Nephron progenitor cell (in vitro differentiated cells): ENCODE measurements around the gene TOM1L2.
A peak's percentile ranks its signal among the peaks of the same experiment; 100 is the strongest.

Experiments
- DNase-seq: peaks from one replicate; pipeline ENCODE4 v3.0.0; 2021
- H3K27ac Mint-ChIP-seq: 2 replicates; pipeline ENCODE4 v1.8.0; 2021; ENCODE audit warnings: mild to moderate bottlenecking, moderate library complexity, mixed read lengths
- H3K27me3 Mint-ChIP-seq: 2 replicates; pipeline ENCODE4 v1.8.0; 2021; ENCODE audit warnings: mild to moderate bottlenecking, low read depth, mixed read lengths; ENCODE audit not compliant: poor library complexity
- H3K36me3 Mint-ChIP-seq: 2 replicates; pipeline ENCODE4 v1.8.0; 2021; ENCODE audit warnings: low read depth, mixed read lengths
- H3K4me1 Mint-ChIP-seq: 2 replicates; pipeline ENCODE4 v1.8.0; 2021; ENCODE audit warnings: mixed read lengths
- H3K4me3 Mint-ChIP-seq: 2 replicates; pipeline ENCODE4 v1.8.0; 2021; ENCODE audit warnings: mild to moderate bottlenecking, moderate library complexity, mixed read lengths
- H3K9me3 Mint-ChIP-seq: 2 replicates; pipeline ENCODE4 v1.8.0; 2021; ENCODE audit warnings: mild to moderate bottlenecking, moderate library complexity, mixed read lengths
- TF ChIP-seq, protein P1 (sequence below): fragments of 200-600 bp; sonication (generic); IDR thresholded peaks from 2 replicates; pipeline ENCODE4 v1.5.0; 2021; ENCODE audit warnings: antibody characterized with exemption

Gene TOM1L2

GRCh38 chr17:17798573-17799255 is 173.5 kb downstream of the TOM1L2 start:
- TF ChIP-seq, protein P1, sequence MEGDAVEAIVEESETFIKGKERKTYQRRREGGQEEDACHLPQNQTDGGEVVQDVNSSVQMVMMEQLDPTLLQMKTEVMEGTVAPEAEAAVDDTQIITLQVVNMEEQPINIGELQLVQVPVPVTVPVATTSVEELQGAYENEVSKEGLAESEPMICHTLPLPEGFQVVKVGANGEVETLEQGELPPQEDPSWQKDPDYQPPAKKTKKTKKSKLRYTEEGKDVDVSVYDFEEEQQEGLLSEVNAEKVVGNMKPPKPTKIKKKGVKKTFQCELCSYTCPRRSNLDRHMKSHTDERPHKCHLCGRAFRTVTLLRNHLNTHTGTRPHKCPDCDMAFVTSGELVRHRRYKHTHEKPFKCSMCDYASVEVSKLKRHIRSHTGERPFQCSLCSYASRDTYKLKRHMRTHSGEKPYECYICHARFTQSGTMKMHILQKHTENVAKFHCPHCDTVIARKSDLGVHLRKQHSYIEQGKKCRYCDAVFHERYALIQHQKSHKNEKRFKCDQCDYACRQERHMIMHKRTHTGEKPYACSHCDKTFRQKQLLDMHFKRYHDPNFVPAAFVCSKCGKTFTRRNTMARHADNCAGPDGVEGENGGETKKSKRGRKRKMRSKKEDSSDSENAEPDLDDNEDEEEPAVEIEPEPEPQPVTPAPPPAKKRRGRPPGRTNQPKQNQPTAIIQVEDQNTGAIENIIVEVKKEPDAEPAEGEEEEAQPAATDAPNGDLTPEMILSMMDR: no peak
- DNase-seq: no peak
- Mint-ChIP-seq H3K36me3 (peaks cover 27% of the 10 kb centered on the region), H3K4me3 (no peak overlapping the region), H3K27me3 (no peaks in the 10 kb centered on the region), H3K27ac (no peak overlapping the region), H3K4me1 (peaks cover 23% of the 10 kb centered on the region), H3K9me3 (no peaks in the 10 kb centered on the region)

- peak overlapping the region; percentile 85 for H3K27ac Mint-ChIP-seq
- no peak for DNase-seq
- H3K4me1 Mint-ChIP-seq: peaks cover 29% of the 10 kb centered on the region
- no peak overlapping the region for H3K4me3 Mint-ChIP-seq
- H3K36me3 Mint-ChIP-seq: peaks cover 27% of the 10 kb centered on the region
- TF ChIP-seq, protein P1: no peak
- H3K9me3 Mint-ChIP-seq: no peaks in the 10 kb centered on the region
- H3K27me3 Mint-ChIP-seq: no peaks in the 10 kb centered on the region
Observed at GRCh38 chr17:17798010-17798556, 174.1 kb downstream of the TOM1L2 start.

DNA sequence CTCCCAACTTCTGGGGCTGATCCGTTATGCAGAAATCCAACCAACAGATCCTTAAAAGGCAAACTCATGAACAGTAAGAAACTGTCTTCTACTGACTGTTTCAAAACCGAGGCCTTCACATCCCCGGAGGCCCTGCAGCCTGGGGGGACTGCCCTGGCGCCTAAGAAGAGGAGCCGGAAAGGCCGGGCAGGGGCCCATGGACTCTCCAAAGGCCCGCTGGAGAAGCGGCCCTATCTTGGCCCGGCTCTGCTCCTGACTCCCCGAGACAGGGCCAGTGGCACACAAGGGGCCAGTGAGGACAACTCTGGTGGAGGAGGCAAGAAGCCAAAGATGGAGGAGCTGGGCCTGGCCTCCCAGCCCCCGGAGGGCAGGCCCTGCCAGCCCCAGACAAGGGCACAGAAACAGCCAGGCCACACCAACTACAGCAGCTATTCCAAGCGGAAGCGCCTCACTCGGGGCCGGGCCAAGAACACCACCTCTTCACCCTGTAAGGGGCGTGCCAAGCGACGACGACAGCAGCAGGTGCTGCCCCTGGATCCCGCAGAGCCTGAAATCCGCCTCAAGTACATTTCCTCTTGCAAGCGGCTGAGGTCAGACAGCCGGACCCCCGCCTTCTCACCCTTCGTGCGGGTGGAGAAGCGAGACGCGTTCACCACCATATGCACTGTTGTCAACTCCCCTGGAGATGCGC is 174.9 kb downstream of the TOM1L2 start:
- DNase-seq: no peak
- peaks cover 37% of the 10 kb centered on the region for H3K4me1 Mint-ChIP-seq
- TF ChIP-seq, protein P1: no peak
- H3K27ac Mint-ChIP-seq: no peak overlapping the region
- no peaks in the 10 kb centered on the region for H3K9me3 Mint-ChIP-seq
- peaks cover 26% of the 10 kb centered on the region for H3K36me3 Mint-ChIP-seq
- H3K4me3 Mint-ChIP-seq: no peak overlapping the region
- H3K27me3 Mint-ChIP-seq: no peaks in the 10 kb centered on the region

GRCh38 chr17:17796787-17797061 is 175.5 kb downstream of the TOM1L2 start:
- H3K27me3 Mint-ChIP-seq: no peaks in the 10 kb centered on the region
- H3K4me1 Mint-ChIP-seq: peaks cover 42% of the 10 kb centered on the region
- H3K9me3 Mint-ChIP-seq: no peaks in the 10 kb centered on the region
- no peak overlapping the region for H3K4me3 Mint-ChIP-seq
- H3K27ac Mint-ChIP-seq: no peak overlapping the region
- no peak for DNase-seq
- TF ChIP-seq, protein P1: no peak
- H3K36me3 Mint-ChIP-seq: peaks cover 22% of the 10 kb centered on the region

- DNase-seq: no peak
- Mint-ChIP-seq H3K4me1 (peaks cover 48% of the 10 kb centered on the region), H3K27me3 (no peaks in the 10 kb centered on the region), H3K36me3 (peaks cover 22% of the 10 kb centered on the region), H3K9me3 (no peaks in the 10 kb centered on the region), H3K27ac (no peak overlapping the region), H3K4me3 (no peak overlapping the region)
- TF ChIP-seq, protein P1: no peak
Observed at GRCh38 chr17:17795946-17796786, 176.0 kb downstream of the TOM1L2 start.
